Loucy (cell line): ENCODE measurements around the gene SHPK.

Experiments
- H2AFZ ChIP-seq: fragments of 200-600 bp; sonication (generic); 2 replicates; pipeline ENCODE4 v1.6.0; 2016; ENCODE audit warnings: antibody characterized with exemption, mild to moderate bottlenecking, low read length, moderate library complexity
- H3F3A ChIP-seq: fragments of 200-600 bp; 2 replicates; pipeline ENCODE4 v1.6.0; 2016; ENCODE audit warnings: antibody characterized with exemption, low read depth, mild to moderate bottlenecking
- H3K27me3 ChIP-seq: fragments of 200-600 bp; sonication (generic); 2 replicates; pipeline ENCODE4 v1.6.1; 2014; ENCODE audit warnings: low read length, mild to moderate bottlenecking; ENCODE audit not compliant: insufficient read depth, poor library complexity, severe bottlenecking
- H3K36me3 ChIP-seq: fragments of 200-600 bp; sonication (generic); 2 replicates; pipeline ENCODE4 v1.6.1; 2016; ENCODE audit warnings: low read length; ENCODE audit not compliant: insufficient read depth
- H3K4me1 ChIP-seq: fragments of 200-600 bp; sonication (generic); 2 replicates; pipeline ENCODE4 v1.5.1; 2014; ENCODE audit warnings: low read length, mild to moderate bottlenecking; ENCODE audit not compliant: insufficient read depth, poor library complexity, severe bottlenecking
- H3K4me2 ChIP-seq: fragments of 200-600 bp; sonication (generic); 2 replicates; pipeline ENCODE4 v1.6.0; 2014; ENCODE audit warnings: antibody characterized with exemption, low read length, low read depth, mild to moderate bottlenecking; ENCODE audit not compliant: poor library complexity, severe bottlenecking
- H3K4me3 ChIP-seq: fragments of 200-600 bp; sonication (generic); 2 replicates; pipeline ENCODE4 v1.5.1; 2014; ENCODE audit warnings: low read length, mild to moderate bottlenecking, mixed read lengths; ENCODE audit not compliant: poor library complexity, severe bottlenecking
- H3K79me2 ChIP-seq: fragments of 200-600 bp; sonication (generic); 2 replicates; pipeline ENCODE4 v1.6.1; 2014; ENCODE audit warnings: low read length; ENCODE audit not compliant: insufficient read depth
- H3K9ac ChIP-seq: fragments of 200-600 bp; sonication (generic); 2 replicates; pipeline ENCODE4 v1.6.0; 2014; ENCODE audit warnings: mild to moderate bottlenecking, low read depth, low read length, moderate library complexity; ENCODE audit not compliant: poor library complexity, severe bottlenecking
- H3K9me2 ChIP-seq: fragments of 200-600 bp; sonication (generic); replicated peaks from 2 replicates; pipeline ENCODE4 v1.6.1; 2016; ENCODE audit warnings: low read depth, low read length, mixed read lengths
- H3K9me3 ChIP-seq: fragments of 200-600 bp; sonication (generic); 2 replicates; pipeline ENCODE4 v1.6.1; 2014; ENCODE audit warnings: mild to moderate bottlenecking, antibody characterized with exemption, low read length, low read depth; ENCODE audit not compliant: insufficient read depth
- H4K20me1 ChIP-seq: fragments of 200-600 bp; sonication (generic); 2 replicates; pipeline ENCODE4 v1.6.0; 2014; ENCODE audit warnings: antibody characterized with exemption, low read length, mild to moderate bottlenecking; ENCODE audit not compliant: insufficient read depth, poor library complexity, severe bottlenecking
- EZH2phosphoT487 ChIP-seq: fragments of 200-600 bp; IDR thresholded peaks from 2 replicates; pipeline ENCODE4 v1.6.1; 2018; ENCODE audit warnings: antibody characterized with exemption, mild to moderate bottlenecking, moderate library complexity, borderline replicate concordance
- TF ChIP-seq, protein P1 (sequence below): fragments of 200-600 bp; sonication (generic); conservative IDR thresholded peaks from 2 replicates; pipeline ENCODE4 v1.5.1; 2014; ENCODE audit warnings: mild to moderate bottlenecking, antibody characterized with exemption, low read length

Gene SHPK

DNA sequence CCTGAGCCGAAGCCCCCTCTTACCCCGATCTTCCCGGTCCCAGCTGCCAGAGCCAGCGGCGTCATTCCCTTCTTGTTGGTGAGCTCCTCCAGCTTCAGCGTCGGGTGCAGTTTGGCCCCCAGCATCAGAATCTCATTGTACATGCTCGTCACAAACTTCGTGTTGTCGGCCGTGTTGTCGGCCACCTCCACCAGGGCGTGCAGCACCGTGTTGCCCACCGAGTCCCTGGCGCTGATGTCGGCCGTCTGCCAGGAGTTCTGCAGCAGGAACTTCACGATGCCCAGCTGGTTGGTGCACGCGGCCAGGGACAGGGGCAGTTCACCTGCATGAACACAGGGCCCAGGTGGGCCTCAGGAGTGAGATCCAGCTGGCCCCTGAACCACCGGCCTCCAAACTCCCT, 46.3 kb downstream of the SHPK start:
- Histone ChIP-seq H3K9me3 (no peaks in the 10 kb centered on the region), H3K79me2 (no peaks in the 10 kb centered on the region), H3K4me3 (no peak overlapping the region), H3K27me3 (no peaks in the 10 kb centered on the region), H3K36me3 (no peaks in the 10 kb centered on the region), H3K9me2 (no peaks in the 10 kb centered on the region), H3K9ac (no peak overlapping the region), H4K20me1 (no peaks in the 10 kb centered on the region), H3F3A (no peaks in the 10 kb centered on the region), H3K4me2 (no peak overlapping the region), H3K4me1 (no peaks in the 10 kb centered on the region), H2AFZ (no peak overlapping the region)
- TF ChIP-seq, protein P1, sequence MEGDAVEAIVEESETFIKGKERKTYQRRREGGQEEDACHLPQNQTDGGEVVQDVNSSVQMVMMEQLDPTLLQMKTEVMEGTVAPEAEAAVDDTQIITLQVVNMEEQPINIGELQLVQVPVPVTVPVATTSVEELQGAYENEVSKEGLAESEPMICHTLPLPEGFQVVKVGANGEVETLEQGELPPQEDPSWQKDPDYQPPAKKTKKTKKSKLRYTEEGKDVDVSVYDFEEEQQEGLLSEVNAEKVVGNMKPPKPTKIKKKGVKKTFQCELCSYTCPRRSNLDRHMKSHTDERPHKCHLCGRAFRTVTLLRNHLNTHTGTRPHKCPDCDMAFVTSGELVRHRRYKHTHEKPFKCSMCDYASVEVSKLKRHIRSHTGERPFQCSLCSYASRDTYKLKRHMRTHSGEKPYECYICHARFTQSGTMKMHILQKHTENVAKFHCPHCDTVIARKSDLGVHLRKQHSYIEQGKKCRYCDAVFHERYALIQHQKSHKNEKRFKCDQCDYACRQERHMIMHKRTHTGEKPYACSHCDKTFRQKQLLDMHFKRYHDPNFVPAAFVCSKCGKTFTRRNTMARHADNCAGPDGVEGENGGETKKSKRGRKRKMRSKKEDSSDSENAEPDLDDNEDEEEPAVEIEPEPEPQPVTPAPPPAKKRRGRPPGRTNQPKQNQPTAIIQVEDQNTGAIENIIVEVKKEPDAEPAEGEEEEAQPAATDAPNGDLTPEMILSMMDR = no peak
- TF ChIP-seq EZH2phosphoT487 = no peak

DNA sequence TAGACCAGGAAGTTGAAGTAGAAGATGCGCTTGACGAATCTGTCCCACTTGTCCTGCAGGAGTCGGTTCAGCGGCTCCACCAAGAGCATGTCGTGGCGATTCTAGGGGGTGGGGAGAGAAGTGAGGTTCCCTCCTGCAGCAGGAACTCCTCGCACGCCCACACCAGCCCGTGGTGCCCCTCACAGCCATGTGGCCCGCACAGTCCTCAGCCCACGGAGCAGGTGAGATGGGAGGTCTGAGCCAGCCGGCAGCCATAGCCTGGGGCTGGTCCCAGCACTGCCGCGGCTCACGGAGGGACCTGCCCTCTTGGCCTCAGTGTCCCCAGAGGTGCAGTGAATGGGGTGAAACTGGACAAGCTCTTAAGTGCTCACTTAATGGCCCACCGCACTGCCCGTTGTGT, 50.2 kb downstream of the SHPK start:
- H3K4me1 ChIP-seq = no peaks in the 10 kb centered on the region
- no peaks in the 10 kb centered on the region for H3K27me3 ChIP-seq
- no peaks in the 10 kb centered on the region for H3K79me2 ChIP-seq
- H3F3A ChIP-seq = no peaks in the 10 kb centered on the region
- no peaks in the 10 kb centered on the region for H4K20me1 ChIP-seq
- TF ChIP-seq, protein P1 = no peak
- TF ChIP-seq EZH2phosphoT487 = no peak
- H3K9ac ChIP-seq = no peak overlapping the region
- H3K9me2 ChIP-seq = no peaks in the 10 kb centered on the region
- no peak overlapping the region for H3K4me3 ChIP-seq
- no peak overlapping the region for H2AFZ ChIP-seq
- no peaks in the 10 kb centered on the region for H3K9me3 ChIP-seq
- H3K36me3 ChIP-seq = no peaks in the 10 kb centered on the region
- no peak overlapping the region for H3K4me2 ChIP-seq

GRCh38 chr17:3583456-3583855, 52.6 kb downstream of the SHPK start:
- no peaks in the 10 kb centered on the region for H3K27me3 ChIP-seq
- no peak overlapping the region for H3K4me3 ChIP-seq
- H3K9ac ChIP-seq = no peak overlapping the region
- no peak overlapping the region for H3K4me2 ChIP-seq
- TF ChIP-seq EZH2phosphoT487 = no peak
- TF ChIP-seq, protein P1 = no peak
- H3K9me2 ChIP-seq = no peaks in the 10 kb centered on the region
- no peak overlapping the region for H2AFZ ChIP-seq
- no peaks in the 10 kb centered on the region for H3K4me1 ChIP-seq
- H3K79me2 ChIP-seq = no peaks in the 10 kb centered on the region
- no peaks in the 10 kb centered on the region for H3F3A ChIP-seq
- no peaks in the 10 kb centered on the region for H3K36me3 ChIP-seq
- no peaks in the 10 kb centered on the region for H3K9me3 ChIP-seq
- H4K20me1 ChIP-seq = no peaks in the 10 kb centered on the region
